Measurements from ENCODE around the gene VENTX. TPM values are rescaled to one million over a fixed set of nuclear protein-coding genes. Genes with fewer than 3 reads are reported as not detected.

VENTX gene
- total and polyA plus RNA-seq, 2 donors (not counting 3 experiments of a cell fraction or from before 2014, with no cell fraction given), result not detected

- Histone ChIP-seq H3K4me1 (ENCODE audit: control insufficient read depth, extremely low read depth, insufficient read depth, low read length) (no peaks in the 10 kb centered on the region), H3K4me2 (ENCODE audit: insufficient read depth, low read length) (no peak overlapping the region), H4K20me1 (replicated peaks; ENCODE audit: control insufficient read depth, extremely low read depth, insufficient read depth, low read length) (no peaks in the 10 kb centered on the region), H3K9ac (replicated peaks; ENCODE audit: extremely low read depth, insufficient read depth, low read length) (no peak overlapping the region), H2AFZ (ENCODE audit: low read depth, low read length) (no peak overlapping the region), H3K9me3 (replicated peaks; ENCODE audit: control insufficient read depth, insufficient read depth, low read length) (no peaks in the 10 kb centered on the region), H3K9me1 (replicated peaks; ENCODE audit: control insufficient read depth, extremely low read depth, insufficient read depth, low read length) (no peaks in the 10 kb centered on the region), H3K27ac (ENCODE audit: insufficient read depth, low read depth, low read length) (no peak overlapping the region), H3K27me3 (ENCODE audit: control insufficient read depth in 2 of 2, insufficient read depth in 2 of 2, low read length in 2 of 2) (no peaks in the 10 kb centered on the region), H3K4me3 (replicated peaks in 1 of 3; ENCODE audit: insufficient read depth in 1 of 3, low read depth in 1 of 3, low read length in 3 of 3) (no peak overlapping the region), H3K36me3 (ENCODE audit: control insufficient read depth in 2 of 2, extremely low read depth in 1 of 2, insufficient read depth in 2 of 2, low read length in 2 of 2) (no peaks in the 10 kb centered on the region), H3K79me2 (ENCODE audit: control insufficient read depth, insufficient read depth, low read length) (no peaks in the 10 kb centered on the region)
- FAIRE-seq (no peak), DNase-seq (ENCODE audit: low read depth, low spot score) (no peak)
- TF ChIP-seq MAX (IDR thresholded peaks at IDR 0.05; ENCODE audit: insufficient read depth, insufficient read length), result no peak
- TF ChIP-seq POLR2AphosphoS5 (IDR thresholded peaks at IDR 0.05; ENCODE audit: insufficient read depth, low read depth, low read length), result no peak
- no peak for TF ChIP-seq MYC (IDR thresholded peaks at IDR 0.05; ENCODE audit: low read depth, low read length)
- no peak for TF ChIP-seq CTCF (IDR thresholded peaks at IDR 0.05; ENCODE audit: extremely low read depth in 1 of 2, insufficient read depth in 1 of 2, low read depth in 1 of 2, low read length in 2 of 2)
- TF ChIP-seq POLR2A (IDR thresholded peaks at IDR 0.05; ENCODE audit: low read depth, low read length), result no peak
- TF ChIP-seq EZH2 (IDR thresholded peaks at IDR 0.05; ENCODE audit: borderline replicate concordance, low read depth, low read length, severe bottlenecking), result no peak
- no peak for TF ChIP-seq FOS (IDR thresholded peaks at IDR 0.05; ENCODE audit: borderline replicate concordance, insufficient read depth, low read length)
- no peak for TF ChIP-seq GATA2 (IDR thresholded peaks at IDR 0.05; ENCODE audit: insufficient read depth, insufficient read length, low read depth, low read length)
- no TSS peak for BruUV-seq (replicated peaks)
- ChIA-PET CTCF (no interaction called here), POLR2A (no interaction called here)
- dilution Hi-C loops (cut with MboI; ENCODE audit: extremely low pct_ligation_motif_present, low sequenced_read_pairs), result no loop called here
- intact Hi-C loops (cut with micrococcal nuclease), result no loop called here
Observed at GRCh38 chr10:133199992-133200611, 37.6 kb upstream of the VENTX start.

Data from endothelial cell of umbilical vein (primary cell).